Ishikawa (cell line): ENCODE measurements around the gene COG4.

Source experiments
- CEBPB ChIP-seq: IDR thresholded peaks from 2 replicates; pipeline ENCODE4 v1.6.1; 2012
- CREB1 ChIP-seq: IDR thresholded peaks from 2 replicates; pipeline ENCODE4 v1.6.1; 2012; ENCODE audit warnings: low read depth
- EGR1 ChIP-seq: IDR thresholded peaks from 2 replicates; pipeline ENCODE4 v1.6.1; 2012
- EP300 ChIP-seq: IDR thresholded peaks from 2 replicates; pipeline ENCODE4 v1.6.1; 2012; ENCODE audit warnings: borderline replicate concordance
- FOXM1 ChIP-seq: IDR thresholded peaks from 2 replicates; pipeline ENCODE4 v1.6.1; 2012; ENCODE audit warnings: low read depth, borderline replicate concordance
- NFIC ChIP-seq: IDR thresholded peaks from 2 replicates; pipeline ENCODE4 v1.6.1; 2012
- RAD21 ChIP-seq: IDR thresholded peaks from 2 replicates; pipeline ENCODE4 v1.6.1; 2012; ENCODE audit warnings: low read depth
- TAF1 ChIP-seq: IDR thresholded peaks from 2 replicates; pipeline ENCODE4 v1.6.1; 2012; ENCODE audit warnings: low read depth, mild to moderate bottlenecking
- TCF12 ChIP-seq: IDR thresholded peaks from 2 replicates; pipeline ENCODE4 v1.6.1; 2012; ENCODE audit warnings: low read depth
- TEAD4 ChIP-seq: IDR thresholded peaks from 2 replicates; pipeline ENCODE4 v1.6.1; 2012
- YY1 ChIP-seq: IDR thresholded peaks from 2 replicates; pipeline ENCODE4 v1.6.1; 2012; ENCODE audit warnings: low read depth
- ZBTB7A ChIP-seq: IDR thresholded peaks from 2 replicates; pipeline ENCODE4 v1.6.1; 2012; ENCODE audit warnings: low read depth
- TF ChIP-seq, protein P1 (sequence below): IDR thresholded peaks from 2 replicates; pipeline ENCODE4 v1.6.1; 2012; ENCODE audit warnings: low read depth, mild to moderate bottlenecking
- TF ChIP-seq, protein P2 (sequence below): IDR thresholded peaks from 2 replicates; pipeline ENCODE4 v1.6.1; 2012
- TF ChIP-seq, protein P3 (sequence below): IDR thresholded peaks from 2 replicates; pipeline ENCODE4 v1.6.1; 2012

The COG4 gene

DNA sequence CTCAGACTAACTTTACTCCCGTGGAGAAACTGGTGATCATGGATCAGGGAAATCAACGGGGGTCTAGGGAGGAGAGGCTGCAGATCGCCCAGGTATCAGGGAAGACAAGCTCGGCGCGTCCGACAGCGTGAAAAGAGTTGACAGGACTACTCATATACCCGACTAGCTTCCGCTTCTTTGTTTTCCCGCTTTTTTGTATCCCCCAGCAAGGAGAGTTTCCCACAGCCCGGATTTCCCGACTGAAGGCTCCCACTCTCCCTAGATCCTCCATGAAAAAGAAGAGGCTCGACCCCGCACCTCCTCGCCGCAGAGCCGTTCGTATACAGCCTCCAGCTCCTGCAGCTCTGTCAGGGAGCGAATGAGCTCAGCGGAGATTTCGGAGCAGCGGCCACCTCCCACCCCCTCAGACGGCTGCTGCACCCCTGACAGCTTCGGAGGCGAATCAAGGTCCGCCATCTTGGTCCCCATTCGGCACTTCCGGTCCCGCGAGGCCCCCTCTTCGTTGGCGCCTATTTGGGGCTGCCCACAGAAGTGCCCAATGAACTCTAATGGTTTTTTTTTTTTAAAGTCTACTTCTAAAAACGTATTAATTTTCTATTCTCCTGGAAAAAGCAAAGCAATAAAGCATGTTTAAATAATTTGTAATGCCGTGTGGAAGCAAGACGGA lies at the start of gene COG4:
Gene COG4 (minus strand): TSS at position 479 of the 667 bp plus-strand sequence. CDS start 11 bp downstream, at position 468.
- TF ChIP-seq, protein P1, sequence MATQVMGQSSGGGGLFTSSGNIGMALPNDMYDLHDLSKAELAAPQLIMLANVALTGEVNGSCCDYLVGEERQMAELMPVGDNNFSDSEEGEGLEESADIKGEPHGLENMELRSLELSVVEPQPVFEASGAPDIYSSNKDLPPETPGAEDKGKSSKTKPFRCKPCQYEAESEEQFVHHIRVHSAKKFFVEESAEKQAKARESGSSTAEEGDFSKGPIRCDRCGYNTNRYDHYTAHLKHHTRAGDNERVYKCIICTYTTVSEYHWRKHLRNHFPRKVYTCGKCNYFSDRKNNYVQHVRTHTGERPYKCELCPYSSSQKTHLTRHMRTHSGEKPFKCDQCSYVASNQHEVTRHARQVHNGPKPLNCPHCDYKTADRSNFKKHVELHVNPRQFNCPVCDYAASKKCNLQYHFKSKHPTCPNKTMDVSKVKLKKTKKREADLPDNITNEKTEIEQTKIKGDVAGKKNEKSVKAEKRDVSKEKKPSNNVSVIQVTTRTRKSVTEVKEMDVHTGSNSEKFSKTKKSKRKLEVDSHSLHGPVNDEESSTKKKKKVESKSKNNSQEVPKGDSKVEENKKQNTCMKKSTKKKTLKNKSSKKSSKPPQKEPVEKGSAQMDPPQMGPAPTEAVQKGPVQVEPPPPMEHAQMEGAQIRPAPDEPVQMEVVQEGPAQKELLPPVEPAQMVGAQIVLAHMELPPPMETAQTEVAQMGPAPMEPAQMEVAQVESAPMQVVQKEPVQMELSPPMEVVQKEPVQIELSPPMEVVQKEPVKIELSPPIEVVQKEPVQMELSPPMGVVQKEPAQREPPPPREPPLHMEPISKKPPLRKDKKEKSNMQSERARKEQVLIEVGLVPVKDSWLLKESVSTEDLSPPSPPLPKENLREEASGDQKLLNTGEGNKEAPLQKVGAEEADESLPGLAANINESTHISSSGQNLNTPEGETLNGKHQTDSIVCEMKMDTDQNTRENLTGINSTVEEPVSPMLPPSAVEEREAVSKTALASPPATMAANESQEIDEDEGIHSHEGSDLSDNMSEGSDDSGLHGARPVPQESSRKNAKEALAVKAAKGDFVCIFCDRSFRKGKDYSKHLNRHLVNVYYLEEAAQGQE = no peak
- TF ChIP-seq TAF1 (peak; percentile 90), EGR1 (0 out of 2 replicates have a peak, but pooled peaks have one; percentile 29), YY1 (peak; percentile 92), RAD21 (no peak), TEAD4 (peak; percentile 2; the same call in 1 of the 2 replicates), CREB1 (no peak)
- TF ChIP-seq, protein P2, sequence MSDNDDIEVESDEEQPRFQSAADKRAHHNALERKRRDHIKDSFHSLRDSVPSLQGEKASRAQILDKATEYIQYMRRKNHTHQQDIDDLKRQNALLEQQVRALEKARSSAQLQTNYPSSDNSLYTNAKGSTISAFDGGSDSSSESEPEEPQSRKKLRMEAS = no peak

DNA sequence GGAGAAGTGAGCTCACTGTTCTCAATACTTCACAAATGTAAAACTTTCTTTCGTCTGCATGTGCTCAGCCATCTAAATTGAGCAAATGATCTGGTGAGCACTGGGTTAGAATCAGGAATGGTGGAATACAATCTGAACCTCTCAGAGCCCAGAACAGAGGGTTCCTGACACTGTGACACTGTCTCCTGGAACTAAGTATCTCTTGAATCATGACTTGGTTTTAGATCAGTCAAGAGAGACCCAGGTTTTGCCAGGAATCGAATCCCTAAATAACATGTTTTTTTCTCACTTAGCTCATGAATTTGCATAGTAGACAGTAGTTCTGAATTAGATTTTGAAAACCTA lies 49.5 kb upstream of the COG4 start:
- TF ChIP-seq CREB1 = no peak
- TF ChIP-seq TCF12 = no peak
- TF ChIP-seq YY1 = no peak
- TF ChIP-seq RAD21 = no peak
- TF ChIP-seq TEAD4 = no peak
- TF ChIP-seq EGR1 = no peak
- no peak for TF ChIP-seq ZBTB7A
- TF ChIP-seq, protein P3, sequence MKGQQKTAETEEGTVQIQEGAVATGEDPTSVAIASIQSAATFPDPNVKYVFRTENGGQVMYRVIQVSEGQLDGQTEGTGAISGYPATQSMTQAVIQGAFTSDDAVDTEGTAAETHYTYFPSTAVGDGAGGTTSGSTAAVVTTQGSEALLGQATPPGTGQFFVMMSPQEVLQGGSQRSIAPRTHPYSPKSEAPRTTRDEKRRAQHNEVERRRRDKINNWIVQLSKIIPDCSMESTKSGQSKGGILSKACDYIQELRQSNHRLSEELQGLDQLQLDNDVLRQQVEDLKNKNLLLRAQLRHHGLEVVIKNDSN = no peak
- TF ChIP-seq EP300 = no peak
- TF ChIP-seq, protein P1 = no peak
- no peak for TF ChIP-seq NFIC
- TF ChIP-seq, protein P2 = no peak
- no peak for TF ChIP-seq TAF1
- TF ChIP-seq CEBPB = no peak
- TF ChIP-seq FOXM1 = no peak

DNA sequence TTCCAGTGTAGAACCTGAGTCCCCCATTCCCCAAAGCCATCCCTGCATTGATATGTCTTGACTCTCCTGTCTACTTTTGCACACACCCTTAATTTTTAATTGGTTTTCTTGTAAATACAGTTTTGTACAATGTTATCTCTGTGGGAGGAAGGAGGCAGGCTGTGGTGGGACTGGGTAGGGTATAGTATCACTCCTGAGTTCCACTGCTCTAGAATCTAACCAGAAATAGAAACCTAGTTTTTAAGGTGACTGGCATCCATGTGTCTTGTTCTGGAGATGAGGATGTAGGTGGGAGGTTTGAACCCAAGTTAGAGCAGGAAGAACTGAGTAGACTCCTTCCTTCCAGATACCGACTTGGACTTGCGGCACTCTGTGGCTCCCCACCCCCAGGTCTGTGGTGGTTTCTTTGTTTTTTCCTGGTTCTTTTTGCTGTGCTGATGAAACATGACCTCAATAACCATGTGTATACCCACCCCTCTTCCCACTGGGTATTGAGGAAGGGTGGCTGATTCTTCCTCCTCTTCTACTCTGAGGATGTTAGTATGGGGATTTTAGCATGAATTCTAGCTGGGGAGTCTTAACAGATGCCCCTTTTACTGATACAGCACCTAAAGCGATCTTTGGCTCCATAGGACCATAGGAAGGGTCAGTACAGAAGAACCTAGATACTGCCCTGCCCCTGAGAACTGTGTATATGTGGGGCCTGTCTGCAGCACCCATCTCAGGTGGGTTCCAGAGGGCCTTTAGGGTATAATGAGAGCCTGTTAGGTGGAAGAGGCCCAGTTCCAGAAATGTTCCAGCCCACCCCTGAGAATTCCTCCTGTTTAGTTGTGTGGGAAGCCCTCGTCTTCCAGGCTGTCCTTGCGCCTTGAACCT lies 48.9 kb upstream of the COG4 start:
- TF ChIP-seq, protein P3 = no peak
- TF ChIP-seq TAF1 (no peak), NFIC (no peak), EGR1 (no peak), TEAD4 (no peak), CEBPB (no peak), CREB1 (no peak), RAD21 (no peak), EP300 (no peak), YY1 (no peak), FOXM1 (no peak), TCF12 (no peak), ZBTB7A (no peak)
- TF ChIP-seq, protein P2 = no peak

DNA sequence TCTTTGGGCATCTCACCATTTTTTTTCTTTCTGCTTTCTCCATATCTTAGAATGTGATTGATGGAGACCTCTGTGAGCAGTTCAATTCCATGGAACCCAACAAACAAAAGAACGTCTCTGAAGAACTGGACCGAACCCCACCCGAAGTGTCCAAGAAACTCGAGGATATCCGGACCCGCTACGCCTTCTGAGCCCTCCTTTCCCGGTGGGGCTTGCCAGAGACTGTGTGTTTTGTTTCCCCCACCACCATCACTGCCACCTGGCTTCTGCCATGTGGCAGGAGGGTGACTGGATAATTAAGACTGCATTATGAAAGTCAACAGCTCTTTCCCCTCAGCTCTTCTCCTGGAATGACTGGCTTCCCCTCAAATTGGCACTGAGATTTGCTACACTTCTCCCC lies 48.3 kb upstream of the COG4 start:
- no peak for TF ChIP-seq RAD21

DNA sequence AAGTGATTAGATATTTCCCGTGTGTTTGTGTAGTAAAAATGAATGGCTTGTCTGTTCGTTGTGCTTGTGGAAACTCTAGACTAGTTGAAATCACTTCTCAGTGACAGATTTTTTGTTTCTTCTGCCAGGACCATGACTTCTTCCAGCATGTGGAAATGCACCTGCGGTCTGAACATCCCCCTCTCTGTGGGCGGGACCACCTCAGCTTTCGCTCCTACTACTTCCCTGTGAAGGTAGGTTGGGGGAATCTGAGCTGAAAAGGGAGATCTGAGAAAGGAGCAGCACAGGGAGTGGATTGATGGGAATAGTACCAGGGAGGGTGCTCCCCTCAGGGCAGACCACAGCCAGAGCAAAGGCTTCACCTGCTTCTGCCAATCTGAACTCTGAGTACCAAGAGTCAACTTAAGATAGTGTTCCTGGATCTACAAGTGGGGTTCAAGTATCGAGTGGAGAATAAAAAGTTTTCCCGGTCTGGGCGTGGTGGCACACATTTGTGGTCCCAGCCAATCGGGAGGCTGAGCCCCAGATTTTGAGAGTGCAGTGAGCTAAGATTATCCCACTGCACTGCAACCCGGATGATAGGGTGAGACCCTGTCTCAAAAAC lies 47.7 kb upstream of the COG4 start:
- TF ChIP-seq TAF1 = no peak
- TF ChIP-seq, protein P2 = no peak
- no peak for TF ChIP-seq ZBTB7A
- TF ChIP-seq CREB1 = no peak
- no peak for TF ChIP-seq NFIC
- TF ChIP-seq RAD21 = no peak
